Measurements from ENCODE around the gene NCKAP1.
"Not testable (repeated sequence)": the region's sequence is repeated elsewhere in the genome, so short reads cannot be mapped to it uniquely, and the experiment has no call there.

NCKAP1 gene

GRCh38 chr2:182915369-182916326 lies 122.6 kb downstream of the NCKAP1 start:
- in situ Hi-C loops (cut with HindIII; ENCODE audit: low sequenced_read_pairs) = no loop called here

GRCh38 chr2:182914852-182915251 lies 123.4 kb downstream of the NCKAP1 start:
- in situ Hi-C loops (cut with HindIII; ENCODE audit: low sequenced_read_pairs) = no loop called here

- in situ Hi-C loops (cut with HindIII; ENCODE audit: low sequenced_read_pairs) = no loop called here
Observed at GRCh38 chr2:182913064-182913463, 125.2 kb downstream of the NCKAP1 start.

GRCh38 chr2:182912518-182912915 lies 125.7 kb downstream of the NCKAP1 start:
- in situ Hi-C loops (cut with HindIII; ENCODE audit: low sequenced_read_pairs) = no loop called here

GRCh38 chr2:182911813-182912517 lies 126.3 kb downstream of the NCKAP1 start:
- in situ Hi-C loops (cut with HindIII; ENCODE audit: low sequenced_read_pairs) = no loop called here

- in situ Hi-C loops (cut with HindIII; ENCODE audit: low sequenced_read_pairs) = no loop called here
Observed at GRCh38 chr2:182910965-182911364, 127.3 kb downstream of the NCKAP1 start.

- in situ Hi-C loops (cut with HindIII; ENCODE audit: low sequenced_read_pairs) = no loop called here
Observed at GRCh38 chr2:182907081-182907830, 131.0 kb downstream of the NCKAP1 start.

- in situ Hi-C loops (cut with HindIII; ENCODE audit: low sequenced_read_pairs) = no loop called here
Observed at GRCh38 chr2:182906454-182906853, 131.8 kb downstream of the NCKAP1 start.

GRCh38 chr2:182904844-182905243 lies 133.4 kb downstream of the NCKAP1 start:
- in situ Hi-C loops (cut with HindIII; ENCODE audit: low sequenced_read_pairs) = no loop called here

GRCh38 chr2:182903566-182903965 lies 134.7 kb downstream of the NCKAP1 start:
- in situ Hi-C loops (cut with HindIII; ENCODE audit: low sequenced_read_pairs) = no loop called here

GRCh38 chr2:182901748-182902147 lies 136.5 kb downstream of the NCKAP1 start:
- in situ Hi-C loops (cut with HindIII; ENCODE audit: low sequenced_read_pairs) = no loop called here

- in situ Hi-C loops (cut with HindIII; ENCODE audit: low sequenced_read_pairs) = no loop called here
Observed at GRCh38 chr2:182898718-182899117, 139.5 kb downstream of the NCKAP1 start.

GRCh38 chr2:182897137-182897536 lies 141.1 kb downstream of the NCKAP1 start:
- in situ Hi-C loops (cut with HindIII; ENCODE audit: low sequenced_read_pairs) = no loop called here

- in situ Hi-C loops (cut with HindIII; ENCODE audit: low sequenced_read_pairs) = no loop called here
Observed at GRCh38 chr2:182895798-182896197, 142.5 kb downstream of the NCKAP1 start.

- in situ Hi-C loops (cut with HindIII; ENCODE audit: low sequenced_read_pairs) = no loop called here
Observed at GRCh38 chr2:182895169-182895568, 143.1 kb downstream of the NCKAP1 start.

GRCh38 chr2:182894174-182894573 lies 144.1 kb downstream of the NCKAP1 start:
- in situ Hi-C loops (cut with HindIII; ENCODE audit: low sequenced_read_pairs) = no loop called here

GRCh38 chr2:182893666-182894065 lies 144.6 kb downstream of the NCKAP1 start:
- in situ Hi-C loops (cut with HindIII; ENCODE audit: low sequenced_read_pairs) = no loop called here

- in situ Hi-C loops (cut with HindIII; ENCODE audit: low sequenced_read_pairs) = not testable (repeated sequence)
Observed at GRCh38 chr2:182893035-182893434, 145.2 kb downstream of the NCKAP1 start.

GRCh38 chr2:182891611-182892010 lies 146.6 kb downstream of the NCKAP1 start:
- in situ Hi-C loops (cut with HindIII; ENCODE audit: low sequenced_read_pairs) = no loop called here

- in situ Hi-C loops (cut with HindIII; ENCODE audit: low sequenced_read_pairs) = no loop called here
Observed at GRCh38 chr2:182890773-182891378, 147.4 kb downstream of the NCKAP1 start.

- in situ Hi-C loops (cut with HindIII; ENCODE audit: low sequenced_read_pairs) = no loop called here
Observed at GRCh38 chr2:182890305-182890704, 148.0 kb downstream of the NCKAP1 start.
